A673 (cell line): ENCODE data around the gene PROKR1. TPM values are rescaled to one million over a fixed set of nuclear protein-coding genes. Genes with fewer than 3 reads are reported as not detected.
A peak's percentile ranks its signal among the peaks of the same experiment; 100 is the strongest.

Experiments used
- BruUV-seq: library from RNA; stranded (reverse); fragments of 400-500 nt; replicated peaks from 2 replicates; lab custom pipeline; 2021; lab: Mats Ljungman, UMichigan
- CTCF ChIA-PET: fragments of 300-600 bp; sonication (Branson Sonifier 250); formaldehyde crosslinking; loops from one replicate; lab custom pipeline; 2022; ENCODE audit warnings: antibody characterized with exemption; lab: Charles Lee
- POLR2A ChIA-PET: fragments of 300-600 bp; sonication (Branson Sonifier 250); formaldehyde crosslinking; loops from one replicate; lab custom pipeline; 2022; ENCODE audit warnings: antibody characterized with exemption; ENCODE audit not compliant: low non-redundant PET; lab: Charles Lee
- DNase-seq: peaks from one replicate; pipeline ENCODE4 v3.0.0-alpha.2; 2015; ENCODE audit warnings: low spot score
- H3K27ac ChIP-seq: fragments of 200-600 bp; sonication (generic); 2 replicates; pipeline ENCODE4 v1.5.1; 2016; ENCODE audit warnings: mixed run types, low read depth, mild to moderate bottlenecking, mixed read lengths, antibody characterized with exemption, low read length; ENCODE audit not compliant: poor library complexity, severe bottlenecking
- H3K27me3 ChIP-seq: fragments of 200-600 bp; sonication (generic); replicated peaks from 2 replicates; pipeline ENCODE4 v1.6.1; 2017; ENCODE audit warnings: mixed run types, low read depth, mild to moderate bottlenecking, mixed read lengths, antibody characterized with exemption, low read length; ENCODE audit not compliant: insufficient read depth, poor library complexity
- H3K36me3 ChIP-seq: fragments of 200-600 bp; sonication (generic); 2 replicates; pipeline ENCODE4 v1.6.1; 2016; ENCODE audit warnings: mixed run types, mild to moderate bottlenecking, mixed read lengths, antibody characterized with exemption, low read length; ENCODE audit not compliant: insufficient read depth, poor library complexity, severe bottlenecking
- H3K4me1 ChIP-seq: fragments of 200-600 bp; sonication (generic); 2 replicates; pipeline ENCODE4 v1.6.1; 2017; ENCODE audit warnings: mixed run types, mild to moderate bottlenecking, mixed read lengths, antibody characterized with exemption, low read length; ENCODE audit not compliant: insufficient read depth, poor library complexity, severe bottlenecking
- H3K4me3 ChIP-seq: fragments of 200-600 bp; sonication (generic); 2 replicates; pipeline ENCODE4 v1.5.1; 2016; ENCODE audit warnings: low read depth, mixed run types, mild to moderate bottlenecking, mixed read lengths, low read length; ENCODE audit not compliant: poor library complexity, severe bottlenecking
- H3K9me3 ChIP-seq: fragments of 200-600 bp; sonication (generic); 2 replicates; pipeline ENCODE4 v1.6.1; 2016; ENCODE audit warnings: mixed run types, low read depth, mild to moderate bottlenecking, mixed read lengths, antibody characterized with exemption, low read length; ENCODE audit not compliant: poor library complexity, severe bottlenecking
- CTCF ChIP-seq: fragments of 300-800, 200-600 bp; sonication (generic); conservative IDR thresholded peaks from 2 replicates; pipeline ENCODE4 v1.5.1; 2017; ENCODE audit warnings: low read depth, mild to moderate bottlenecking, antibody characterized with exemption, low read length, moderate library complexity, mixed read lengths
- EZH2 ChIP-seq: fragments of 200-600 bp; sonication (generic); IDR thresholded peaks from 2 replicates; pipeline ENCODE4 v1.6.1; 2017; ENCODE audit warnings: borderline replicate concordance, low read depth, mild to moderate bottlenecking, mixed read lengths, antibody characterized with exemption, low read length; ENCODE audit not compliant: poor library complexity, severe bottlenecking
- intact Hi-C: fragments of 100-400 bp; cut with micrococcal nuclease; formaldehyde crosslinking; loops from one replicate; pipeline ENCODE4 v1.10.0; 2022; ENCODE audit not compliant: unreplicated experiment
- total RNA-seq: library from RNA; stranded (reverse); gene quantifications from 2 replicates; pipeline ENCODE4 v1.2.3, GENCODE V29; 2021

PROKR1 gene
- total RNA-seq, 1 experiment from 2014 or later = 15.7 TPM

GRCh38 chr2:68632021-68632420 is 11.4 kb upstream of the PROKR1 start:
- H3K4me3 ChIP-seq = no peak overlapping the region
- no peaks in the 10 kb centered on the region for H3K9me3 ChIP-seq
- BruUV-seq = no TSS peak
- TF ChIP-seq CTCF (no peak), EZH2 (no peak)
- intact Hi-C loops = no loop called here
- H3K27ac ChIP-seq = no peak overlapping the region
- H3K4me1 ChIP-seq = peaks cover 15% of the 10 kb centered on the region
- ChIA-PET CTCF (no interaction called here), POLR2A (no interaction called here)
- no peak for DNase-seq
- H3K36me3 ChIP-seq = no peaks in the 10 kb centered on the region
- H3K27me3 ChIP-seq = no peaks in the 10 kb centered on the region

GRCh38 chr2:68637047-68637446 is 6.3 kb upstream of the PROKR1 start:
- Histone ChIP-seq H3K36me3 (no peaks in the 10 kb centered on the region), H3K4me3 (no peak overlapping the region), H3K27ac (peak overlapping the region; percentile 78), H3K27me3 (no peaks in the 10 kb centered on the region), H3K4me1 (peaks cover 21% of the 10 kb centered on the region), H3K9me3 (peaks cover 5% of the 10 kb centered on the region)
- CTCF ChIA-PET = no interaction called here
- BruUV-seq = no TSS peak
- intact Hi-C loops = no loop called here
- peak; percentile 96 for DNase-seq
- TF ChIP-seq EZH2 = no peak
- TF ChIP-seq CTCF = no peak
- POLR2A ChIA-PET = no interaction called here

- peak overlapping the region; percentile 63 for H3K4me3 ChIP-seq
- peaks cover 41% of the 10 kb centered on the region for H3K4me1 ChIP-seq
- H3K27ac ChIP-seq = peak overlapping the region; percentile 58
- DNase-seq = no peak
- H3K36me3 ChIP-seq = no peaks in the 10 kb centered on the region
- peaks cover 5% of the 10 kb centered on the region for H3K9me3 ChIP-seq
- ChIA-PET POLR2A (no interaction called here), CTCF (interaction anchor here (1.5 kb wide), 1 partner anchor 156 kb away, joined by 3 read pairs; no protein-coding TSS in a partner anchor)
- no peaks in the 10 kb centered on the region for H3K27me3 ChIP-seq
- intact Hi-C loops = no loop called here
- BruUV-seq = TSS peak; percentile 20
- TF ChIP-seq EZH2 = no peak
- TF ChIP-seq CTCF = no peak; the same call in 1 of the 2 replicates
These were observed 601 bp downstream of the PROKR1 start for GRCh38 chr2:68643874-68644485.
